ENCODE measurements around the gene GPR149. TPM values are rescaled to one million over a fixed set of nuclear protein-coding genes. Genes with fewer than 3 reads are reported as not detected.

GPR149 gene
- polyA plus RNA-seq (10.7 and 10.9 TPM in 2 replicates), polyA minus RNA-seq (38.0 and 40.7 TPM in 2 replicates)

DNA sequence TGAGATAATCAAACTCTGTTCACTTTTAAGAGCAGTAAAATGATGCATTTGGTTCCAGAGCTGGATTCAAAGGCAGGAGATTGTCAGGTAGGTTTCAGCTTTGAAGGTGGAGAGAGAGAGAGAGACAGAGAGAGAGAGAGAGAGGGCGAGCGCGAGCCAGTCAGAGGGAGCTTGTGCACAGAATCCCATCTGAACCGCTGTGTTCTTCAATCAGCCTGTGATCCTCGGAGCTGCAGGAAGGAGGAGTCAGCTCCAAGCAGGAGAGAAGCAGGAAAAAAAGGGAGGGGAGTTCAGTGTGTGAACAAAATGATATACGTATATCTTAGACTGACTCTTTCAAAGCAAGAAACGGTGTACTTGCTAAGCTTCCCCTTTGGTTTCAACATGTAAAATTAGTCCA is at the start of gene GPR149:
Gene GPR149, minus strand, starts transcription at position 177 of the 400 bp plus-strand sequence. CDS start 575 bp downstream, outside the sequence.
- Histone ChIP-seq H3K9ac (ENCODE audit: low read length) (peak within 1 kb of the TSS; percentile 61), H3K36me3 (ENCODE audit: insufficient read depth, low read length) (no peaks in the 10 kb centered on the region), H3K4me3 (ENCODE audit: low read length) (peak within 1 kb of the TSS; percentile 67), H3K9me2 (ENCODE audit: insufficient read depth, low read length) (no peaks in the 10 kb centered on the region), H3K79me2 (replicated peaks; ENCODE audit: insufficient read depth, low read length) (no peaks in the 10 kb centered on the region), H3K9me3 (ENCODE audit: low read length) (no peaks in the 10 kb centered on the region), H2AFZ (ENCODE audit: low read depth, low read length) (peak within 1 kb of the TSS; percentile 25), H3K4me2 (ENCODE audit: low read length) (peak within 1 kb of the TSS; percentile 58), H4K20me1 (ENCODE audit: insufficient read depth) (no peaks in the 10 kb centered on the region), H3K27ac (ENCODE audit: low read length) (peak within 1 kb of the TSS; percentile 56), H3K27me3 (ENCODE audit: insufficient read depth, low read depth, low read length) (peaks cover 17% of the 10 kb centered on the region), H3F3A (ENCODE audit: insufficient read depth, low read length, poor library complexity, severe bottlenecking) (no peaks in the 10 kb centered on the region)
- TF ChIP-seq EZH2 (IDR thresholded peaks at IDR 0.05; ENCODE audit: borderline replicate concordance, insufficient read depth, low read length, poor library complexity, severe bottlenecking) = no peak
- TF ChIP-seq MXI1 (conservative IDR thresholded peaks at IDR 0.05; ENCODE audit: poor library complexity, severe bottlenecking) = no peak
- TF ChIP-seq TAF1 (IDR thresholded peaks at IDR 0.05; ENCODE audit: low read depth) = no peak
- TF ChIP-seq SMC3 (conservative IDR thresholded peaks at IDR 0.05; ENCODE audit: poor library complexity) = peak; percentile 76
- peak; percentile 70 for TF ChIP-seq POLR2AphosphoS5 (IDR thresholded peaks at IDR 0.05)
- TF ChIP-seq, protein P1, sequence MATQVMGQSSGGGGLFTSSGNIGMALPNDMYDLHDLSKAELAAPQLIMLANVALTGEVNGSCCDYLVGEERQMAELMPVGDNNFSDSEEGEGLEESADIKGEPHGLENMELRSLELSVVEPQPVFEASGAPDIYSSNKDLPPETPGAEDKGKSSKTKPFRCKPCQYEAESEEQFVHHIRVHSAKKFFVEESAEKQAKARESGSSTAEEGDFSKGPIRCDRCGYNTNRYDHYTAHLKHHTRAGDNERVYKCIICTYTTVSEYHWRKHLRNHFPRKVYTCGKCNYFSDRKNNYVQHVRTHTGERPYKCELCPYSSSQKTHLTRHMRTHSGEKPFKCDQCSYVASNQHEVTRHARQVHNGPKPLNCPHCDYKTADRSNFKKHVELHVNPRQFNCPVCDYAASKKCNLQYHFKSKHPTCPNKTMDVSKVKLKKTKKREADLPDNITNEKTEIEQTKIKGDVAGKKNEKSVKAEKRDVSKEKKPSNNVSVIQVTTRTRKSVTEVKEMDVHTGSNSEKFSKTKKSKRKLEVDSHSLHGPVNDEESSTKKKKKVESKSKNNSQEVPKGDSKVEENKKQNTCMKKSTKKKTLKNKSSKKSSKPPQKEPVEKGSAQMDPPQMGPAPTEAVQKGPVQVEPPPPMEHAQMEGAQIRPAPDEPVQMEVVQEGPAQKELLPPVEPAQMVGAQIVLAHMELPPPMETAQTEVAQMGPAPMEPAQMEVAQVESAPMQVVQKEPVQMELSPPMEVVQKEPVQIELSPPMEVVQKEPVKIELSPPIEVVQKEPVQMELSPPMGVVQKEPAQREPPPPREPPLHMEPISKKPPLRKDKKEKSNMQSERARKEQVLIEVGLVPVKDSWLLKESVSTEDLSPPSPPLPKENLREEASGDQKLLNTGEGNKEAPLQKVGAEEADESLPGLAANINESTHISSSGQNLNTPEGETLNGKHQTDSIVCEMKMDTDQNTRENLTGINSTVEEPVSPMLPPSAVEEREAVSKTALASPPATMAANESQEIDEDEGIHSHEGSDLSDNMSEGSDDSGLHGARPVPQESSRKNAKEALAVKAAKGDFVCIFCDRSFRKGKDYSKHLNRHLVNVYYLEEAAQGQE (IDR thresholded peaks at IDR 0.05; ENCODE audit: borderline replicate concordance) = peak; percentile 80
- peak; percentile 57 for TF ChIP-seq EP300 (conservative IDR thresholded peaks at IDR 0.05; ENCODE audit: poor library complexity, severe bottlenecking)
- peak; percentile 79 for TF ChIP-seq RAD21 (conservative IDR thresholded peaks at IDR 0.05)
- TF ChIP-seq CTCF (IDR thresholded peaks at IDR 0.05; ENCODE audit: poor library complexity, severe bottlenecking) = peak; percentile 72

DNA sequence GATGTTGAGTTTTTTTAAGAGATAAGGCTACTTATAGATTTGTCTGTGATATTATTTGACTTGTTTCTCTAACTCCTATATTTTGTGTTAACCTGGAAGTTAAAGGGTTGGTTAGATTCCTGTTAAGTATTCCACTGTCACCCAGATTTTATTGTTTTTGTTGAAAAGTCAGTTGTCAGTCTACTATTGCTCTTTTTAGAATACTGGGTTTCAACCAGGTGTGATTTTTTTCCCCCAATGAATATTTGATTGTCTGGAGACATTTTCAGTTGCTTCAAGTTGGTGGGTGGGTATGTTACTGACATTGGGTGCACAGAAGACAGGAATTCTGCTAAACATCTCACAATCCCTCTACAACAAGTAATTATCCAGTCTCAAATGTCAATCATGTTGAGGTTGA is 43.8 kb upstream of the GPR149 start:
- Histone ChIP-seq H3K9me3 (ENCODE audit: low read length) (no peaks in the 10 kb centered on the region), H3K9me2 (ENCODE audit: insufficient read depth, low read length) (no peaks in the 10 kb centered on the region), H3F3A (ENCODE audit: insufficient read depth, low read length, poor library complexity, severe bottlenecking) (no peaks in the 10 kb centered on the region), H3K4me2 (ENCODE audit: low read length) (no peak overlapping the region), H3K27me3 (ENCODE audit: insufficient read depth, low read depth, low read length) (no peaks in the 10 kb centered on the region), H3K4me3 (ENCODE audit: low read length) (no peak overlapping the region), H4K20me1 (ENCODE audit: insufficient read depth) (no peaks in the 10 kb centered on the region), H3K79me2 (replicated peaks; ENCODE audit: insufficient read depth, low read length) (no peaks in the 10 kb centered on the region), H3K27ac (ENCODE audit: low read length) (no peak overlapping the region), H2AFZ (ENCODE audit: low read depth, low read length) (no peak overlapping the region), H3K9ac (ENCODE audit: low read length) (no peak overlapping the region), H3K36me3 (ENCODE audit: insufficient read depth, low read length) (no peaks in the 10 kb centered on the region)
- TF ChIP-seq CTCF (IDR thresholded peaks at IDR 0.05; ENCODE audit: poor library complexity, severe bottlenecking) (no peak), MXI1 (conservative IDR thresholded peaks at IDR 0.05; ENCODE audit: poor library complexity, severe bottlenecking) (no peak), RAD21 (conservative IDR thresholded peaks at IDR 0.05) (no peak), EZH2 (IDR thresholded peaks at IDR 0.05; ENCODE audit: borderline replicate concordance, insufficient read depth, low read length, poor library complexity, severe bottlenecking) (no peak), SMC3 (conservative IDR thresholded peaks at IDR 0.05; ENCODE audit: poor library complexity) (no peak), POLR2AphosphoS5 (IDR thresholded peaks at IDR 0.05) (no peak), TAF1 (IDR thresholded peaks at IDR 0.05; ENCODE audit: low read depth) (no peak), EP300 (conservative IDR thresholded peaks at IDR 0.05; ENCODE audit: poor library complexity, severe bottlenecking) (no peak)
- TF ChIP-seq, protein P1 (IDR thresholded peaks at IDR 0.05; ENCODE audit: borderline replicate concordance) = no peak

Data from neural cell (in vitro differentiated cells).